NCI-H1436 (cell line): Measurements from ENCODE around the gene NEO1.
"Not testable (repeated sequence)": the region's sequence is repeated elsewhere in the genome, so short reads cannot be mapped to it uniquely, and the experiment has no call there.

Source experiments
- DNase-seq: peaks from one replicate; lab custom pipeline; 2025; lab: John Stamatoyannopoulos, UW

The NEO1 gene

GRCh38 chr15:73210630-73211029 lies 158.4 kb downstream of the NEO1 start:
- DNase-seq = no peak

- DNase-seq = no peak
These were observed 160.2 kb downstream of the NEO1 start for GRCh38 chr15:73212424-73212823.

- DNase-seq = not testable (repeated sequence)
These were observed 169.2 kb downstream of the NEO1 start for GRCh38 chr15:73221450-73221849.

DNA sequence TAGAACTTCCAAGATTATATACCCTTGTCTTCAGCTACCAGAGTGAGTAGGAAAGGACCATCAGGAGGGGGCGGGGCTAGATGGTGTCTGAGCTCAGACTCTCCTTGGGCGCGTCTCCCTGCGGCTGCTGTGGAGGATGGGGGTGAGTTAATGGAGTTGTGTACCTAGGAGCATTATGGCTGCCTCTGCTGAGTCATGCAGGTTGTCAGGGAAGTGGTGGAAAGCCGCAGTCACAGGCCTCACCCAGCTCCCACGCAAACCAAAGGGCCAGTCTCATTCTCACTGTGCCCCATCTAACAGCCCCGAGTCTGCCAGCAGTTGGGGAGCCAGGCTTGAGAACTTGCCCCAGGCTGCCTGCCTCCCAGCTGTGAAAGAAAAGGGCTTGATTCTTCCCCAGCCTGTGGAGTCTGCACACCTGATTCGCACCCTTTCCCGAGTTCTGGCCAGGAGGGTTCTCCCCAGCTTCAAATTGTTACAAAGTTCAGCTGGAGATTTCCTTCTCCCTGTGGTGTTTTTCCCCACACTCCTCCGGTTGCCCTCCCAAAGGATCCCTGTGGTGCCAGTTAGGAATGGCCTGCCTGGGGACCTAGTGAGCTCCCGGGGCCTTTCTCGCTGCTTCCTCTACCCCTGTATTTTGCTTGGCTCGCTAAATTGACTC lies 173.2 kb downstream of the NEO1 start:
- no peak for DNase-seq

DNA sequence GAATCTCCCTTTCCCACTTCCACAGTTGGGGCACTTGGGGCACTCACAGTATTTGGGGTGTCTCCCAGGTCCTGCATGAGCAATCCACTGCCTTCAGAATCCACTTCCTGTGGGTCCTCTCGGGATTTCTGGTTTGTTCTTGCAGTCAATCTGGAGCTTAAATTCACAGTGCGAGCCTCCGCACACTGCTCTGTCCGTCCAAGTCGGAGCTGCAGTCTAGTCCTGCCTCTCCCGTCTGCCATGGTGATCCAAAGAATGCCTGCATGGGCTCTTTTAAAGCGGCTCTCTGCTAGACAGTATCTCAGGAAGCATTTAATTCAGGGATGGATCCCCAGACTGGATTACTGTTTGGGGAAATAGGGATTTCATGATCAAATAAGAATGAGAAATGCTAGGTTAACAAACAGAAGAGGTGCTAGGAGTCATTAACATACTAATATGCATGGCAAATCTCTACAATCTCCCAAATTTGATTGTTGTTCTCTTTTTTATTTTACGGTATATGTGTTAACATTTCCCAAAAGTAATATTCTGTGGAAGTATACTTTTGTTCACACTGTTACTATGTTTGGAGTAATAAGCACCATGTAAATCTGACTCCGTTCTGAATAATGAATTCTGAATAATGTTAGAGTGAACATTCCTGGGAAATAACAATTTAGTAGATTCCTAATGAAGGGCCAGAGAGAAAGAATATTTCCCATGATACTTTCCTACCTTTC lies 174.0 kb downstream of the NEO1 start:
- no peak for DNase-seq

GRCh38 chr15:73227433-73228056 lies 175.3 kb downstream of the NEO1 start:
- DNase-seq = no peak

GRCh38 chr15:73228128-73228646 lies 175.9 kb downstream of the NEO1 start:
- DNase-seq = no peak

DNA sequence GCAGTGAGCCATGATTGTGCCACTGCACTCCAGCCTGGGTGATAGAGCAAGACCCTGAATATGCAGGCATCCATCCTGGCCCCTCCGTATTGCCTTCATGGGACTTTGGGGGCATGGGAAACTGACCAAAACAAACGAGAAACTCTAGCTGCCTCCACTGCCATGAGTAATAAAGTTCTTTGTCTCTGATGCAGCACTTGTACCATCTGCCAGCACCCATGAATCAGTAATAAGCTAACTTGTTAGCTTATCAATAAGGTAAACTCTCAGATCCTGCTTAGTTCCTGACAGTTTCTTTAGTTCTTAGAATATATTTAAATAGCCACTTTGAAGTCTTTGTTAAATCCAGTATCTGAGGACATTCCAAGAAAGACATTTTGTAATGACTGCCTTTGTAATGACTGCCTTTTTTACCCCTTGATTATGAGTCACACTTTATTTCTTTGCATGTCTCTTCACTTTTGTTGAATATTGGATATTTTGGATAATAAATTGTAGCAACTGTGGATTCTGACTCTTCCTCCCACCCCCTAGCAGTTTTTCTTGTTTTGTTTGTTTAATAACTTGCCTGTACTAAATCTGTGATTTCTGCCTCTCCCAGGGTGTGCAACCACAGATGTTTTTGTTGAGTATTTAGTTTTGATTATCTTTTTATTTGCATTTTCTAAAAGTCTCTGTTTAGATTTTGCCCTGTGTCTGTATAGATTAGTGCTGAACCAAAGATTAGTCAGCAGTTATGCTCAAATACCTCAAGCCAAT lies 179.6 kb downstream of the NEO1 start:
- no peak for DNase-seq

- DNase-seq = no peak
These were observed 180.5 kb downstream of the NEO1 start for GRCh38 chr15:73232776-73233175.

DNA sequence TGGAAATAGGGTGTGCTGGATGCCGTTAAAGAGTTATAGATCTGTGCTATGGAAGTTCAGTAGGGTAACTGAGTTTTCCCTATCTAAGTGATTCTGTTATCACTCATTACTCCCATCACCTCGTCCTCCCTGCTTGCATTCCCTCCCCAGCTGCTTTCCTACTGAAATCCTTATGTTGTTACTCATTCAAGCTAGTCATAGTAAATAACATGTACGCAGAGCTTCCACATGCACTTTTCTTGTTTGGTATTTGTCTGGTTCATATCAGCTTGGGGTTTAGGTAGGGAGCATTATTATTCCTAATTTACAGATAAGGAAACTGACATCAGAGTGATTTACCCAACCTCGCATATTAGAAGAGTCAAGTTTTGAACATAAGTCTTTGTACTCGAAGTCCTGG lies 181.4 kb downstream of the NEO1 start:
- no peak for DNase-seq

DNA sequence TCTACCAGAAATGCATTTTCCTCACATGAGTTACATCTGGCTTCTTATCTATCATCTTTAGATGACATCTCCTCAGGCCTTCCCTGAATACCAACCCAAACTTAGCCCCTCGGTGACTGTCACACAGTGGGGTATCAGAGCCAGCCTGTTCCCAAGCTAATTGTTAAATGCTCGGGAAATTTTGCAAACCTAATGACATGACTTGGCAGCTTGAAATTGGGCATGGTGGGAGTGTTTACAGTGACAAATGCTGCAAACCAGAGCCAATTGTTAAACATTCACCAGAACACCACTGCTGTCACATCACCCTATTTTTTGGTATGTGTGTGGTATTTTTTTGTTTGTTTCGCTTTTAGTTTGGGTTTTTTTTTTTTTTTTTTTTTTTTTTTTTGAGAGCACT lies 185.6 kb downstream of the NEO1 start:
- no peak for DNase-seq

DNA sequence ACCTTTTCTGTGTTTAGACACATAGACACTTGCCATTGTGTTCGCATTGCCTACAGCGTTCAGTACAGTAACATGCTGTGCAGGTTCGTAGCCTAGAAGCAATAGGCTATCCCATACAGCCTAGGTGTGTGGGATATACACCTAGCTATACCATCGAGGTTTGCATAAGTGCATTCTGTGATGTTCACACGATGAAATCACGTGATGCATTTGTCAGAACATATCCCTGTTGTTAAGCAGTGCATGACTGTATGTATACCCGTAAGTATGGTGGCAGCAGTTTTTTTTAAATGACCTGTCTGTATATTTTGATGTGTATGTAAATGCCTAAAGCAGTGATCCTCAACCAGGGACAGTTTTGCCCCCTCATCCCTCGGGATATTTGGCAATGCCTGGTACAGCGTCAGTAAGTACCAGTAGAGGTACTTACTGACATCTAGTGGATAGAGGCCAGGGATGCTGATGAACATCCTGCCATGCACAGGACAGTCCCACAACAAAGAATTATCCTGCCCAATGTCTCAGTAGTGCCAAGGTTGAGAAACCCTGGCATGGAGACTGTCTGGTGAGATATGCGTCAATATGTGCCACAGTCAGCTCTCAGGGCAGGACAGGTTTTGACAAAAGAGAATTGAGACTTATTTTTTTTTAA lies 187.4 kb downstream of the NEO1 start:
- no peak for DNase-seq

GRCh38 chr15:73240866-73241499 lies 188.7 kb downstream of the NEO1 start:
- peak; percentile 42 for DNase-seq

DNA sequence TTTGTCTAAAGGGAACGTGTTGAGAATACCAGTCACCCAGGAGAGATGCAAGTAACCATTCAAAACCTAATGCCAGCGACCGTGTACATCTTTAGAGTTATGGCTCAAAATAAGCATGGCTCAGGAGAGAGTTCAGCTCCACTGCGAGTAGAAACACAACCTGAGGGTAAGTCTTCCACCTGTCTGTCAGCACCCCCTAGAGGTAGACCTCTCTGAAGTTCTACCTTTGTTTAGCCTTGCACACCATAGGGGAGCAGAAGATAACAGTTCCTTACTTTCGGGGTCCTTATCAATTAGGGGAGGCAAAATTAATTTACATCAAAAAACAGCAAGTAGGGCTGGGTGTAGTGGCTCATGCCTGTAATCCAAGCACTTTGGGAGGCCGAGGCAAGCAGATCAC lies 192.1 kb downstream of the NEO1 start:
- DNase-seq = no peak

DNA sequence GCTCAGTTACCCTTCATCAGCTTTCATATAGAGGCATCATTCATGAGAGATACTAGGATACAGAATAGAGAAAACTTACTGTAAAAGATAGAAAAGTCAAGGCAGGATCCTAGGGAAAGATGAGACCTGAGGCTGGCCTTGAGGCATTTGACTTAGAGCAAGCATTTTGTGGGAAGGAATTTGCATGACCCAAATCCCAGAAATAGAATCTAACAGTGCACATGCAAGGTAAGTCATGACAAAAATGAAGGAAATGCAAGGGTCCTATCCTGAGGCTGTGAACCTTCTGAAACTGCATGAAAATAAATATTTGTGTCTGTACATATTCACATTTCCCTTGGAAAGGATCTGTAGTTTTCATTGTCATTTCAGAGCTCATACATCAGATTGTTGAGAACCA lies 194.2 kb downstream of the NEO1 start:
- DNase-seq = no peak

GRCh38 chr15:73246898-73247297 lies 194.6 kb downstream of the NEO1 start:
- DNase-seq = no peak

- no peak for DNase-seq
These were observed 195.1 kb downstream of the NEO1 start for GRCh38 chr15:73247331-73247730.

DNA sequence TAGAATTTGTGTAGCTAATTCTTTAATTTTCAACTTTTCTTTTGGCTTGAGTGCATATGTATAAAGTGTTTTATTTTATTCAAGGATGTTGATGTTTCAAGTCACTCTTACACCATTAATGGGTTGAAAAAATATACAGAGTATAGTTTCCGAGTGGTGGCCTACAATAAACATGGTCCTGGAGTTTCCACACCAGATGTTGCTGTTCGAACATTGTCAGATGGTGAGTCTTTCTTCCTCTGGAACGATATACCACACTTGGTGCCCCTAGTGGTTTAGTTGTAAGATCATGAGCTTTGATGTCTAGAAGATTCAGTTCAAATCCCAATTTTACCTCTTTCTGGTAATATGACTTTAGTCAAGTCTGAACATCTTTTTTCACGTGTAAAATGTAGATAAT lies 197.2 kb downstream of the NEO1 start:
- DNase-seq = no peak

GRCh38 chr15:73254598-73254997 lies 202.3 kb downstream of the NEO1 start:
- no peak for DNase-seq

- DNase-seq = no peak
These were observed 206.2 kb downstream of the NEO1 start for GRCh38 chr15:73258271-73259108.
